ENCODE results near the gene BTRC.
"Not testable (repeated sequence)": the region's sequence is repeated elsewhere in the genome, so short reads cannot be mapped to it uniquely, and the experiment has no call there.

The BTRC gene

GRCh38 chr10:101351017-101351416 is 2.9 kb upstream of the BTRC start:
- DNase-seq, result no peak

GRCh38 chr10:101351477-101351876 is 2.5 kb upstream of the BTRC start:
- no peak for DNase-seq

- not testable (repeated sequence) for DNase-seq
Measured at GRCh38 chr10:101352857-101353256, 1.1 kb upstream of the BTRC start.

GRCh38 chr10:101354328-101355071 is 535 bp downstream of the BTRC start:
- DNase-seq, result peak; percentile 57

GRCh38 chr10:101355072-101355706 is 1.2 kb downstream of the BTRC start:
- no peak for DNase-seq

- no peak for DNase-seq
Measured at GRCh38 chr10:101356132-101356531, 2.2 kb downstream of the BTRC start.

DNA sequence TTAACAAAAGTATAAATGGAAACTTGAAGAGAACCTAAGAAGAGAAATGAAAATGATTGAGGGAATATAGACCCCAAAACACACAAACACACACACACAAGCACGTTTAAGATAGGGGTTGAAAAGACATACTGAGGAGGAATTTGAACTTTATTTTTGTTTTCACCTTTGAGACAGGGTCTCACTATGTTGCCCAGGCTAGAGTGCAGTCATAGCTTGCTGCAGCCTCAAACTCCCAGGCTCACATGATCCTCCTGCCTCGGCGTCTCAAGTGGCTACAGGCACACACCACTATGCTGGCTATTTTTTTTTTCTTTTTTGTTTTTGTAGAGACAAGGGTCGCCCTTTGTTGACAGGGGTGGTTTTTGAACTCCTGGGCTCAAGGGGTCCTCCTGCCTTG is 4.0 kb downstream of the BTRC start:
- DNase-seq, result no peak

- no peak for DNase-seq
Measured at GRCh38 chr10:101358706-101359300, 4.8 kb downstream of the BTRC start.

DNA sequence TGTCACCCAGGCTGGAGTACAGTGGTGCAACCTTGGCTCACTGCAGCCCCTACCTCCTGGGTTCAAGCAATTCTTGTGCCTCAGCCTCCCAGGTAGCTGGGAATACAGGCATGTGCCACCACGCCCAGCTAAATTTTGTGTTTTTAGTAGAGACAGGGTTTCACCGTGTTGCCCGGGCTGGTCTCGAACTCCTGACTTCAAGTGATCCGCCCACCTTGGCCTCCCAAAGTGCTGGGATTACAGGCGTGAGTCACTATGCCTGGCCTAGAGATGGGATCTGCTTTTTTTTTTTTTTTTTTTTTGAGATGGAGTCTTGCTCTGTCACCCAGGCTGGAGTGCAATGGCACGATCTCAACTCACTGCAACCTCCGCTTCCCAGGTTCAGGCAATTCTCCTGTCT is 6.1 kb downstream of the BTRC start:
- not testable (repeated sequence) for DNase-seq

DNA sequence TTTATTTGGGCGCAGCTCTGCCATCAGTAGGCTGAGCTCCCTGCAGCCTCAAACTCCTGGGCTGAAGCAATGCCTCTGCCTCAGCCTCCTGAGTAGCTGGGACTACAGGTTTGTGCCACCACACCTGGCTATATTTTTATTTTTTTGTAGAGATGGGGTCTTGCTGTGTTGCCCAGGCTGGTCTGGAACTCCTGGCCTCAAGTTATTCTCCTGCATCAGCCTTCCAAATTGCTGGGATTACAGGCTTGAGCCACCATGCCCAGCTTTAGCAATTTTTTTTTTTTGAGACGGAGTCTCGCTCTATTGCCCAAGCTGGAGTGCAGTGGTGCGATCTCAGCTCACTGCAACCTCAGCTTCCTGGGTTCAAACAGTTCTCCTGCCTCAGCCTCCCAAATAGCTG is 6.9 kb downstream of the BTRC start:
- DNase-seq, result not testable (repeated sequence)

DNA sequence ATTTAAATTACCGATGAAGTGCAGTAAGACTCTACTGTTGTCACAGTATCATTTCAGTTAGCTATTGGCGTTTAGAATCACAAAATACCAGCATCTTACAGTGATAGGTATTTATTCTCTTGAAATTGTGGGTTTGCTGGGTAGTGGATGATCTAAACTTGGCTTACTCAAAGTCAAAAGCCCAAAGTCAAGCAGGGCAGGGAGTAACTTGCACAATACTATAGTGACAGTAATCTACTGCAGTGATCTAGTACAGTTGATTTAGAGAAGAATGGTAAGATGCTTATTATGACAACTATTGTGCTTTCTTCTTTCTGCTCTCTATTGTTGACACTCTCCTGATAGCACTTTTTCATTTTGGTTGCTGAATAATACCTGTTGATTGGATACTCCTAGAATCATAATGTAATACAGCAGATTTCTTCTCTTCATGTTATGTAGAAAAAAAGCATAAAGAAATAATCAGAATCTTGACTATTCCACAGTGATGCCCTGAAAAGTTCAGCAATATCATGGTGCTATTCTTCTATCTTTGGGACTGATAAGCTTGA is 10.0 kb downstream of the BTRC start:
- DNase-seq, result no peak

DNA sequence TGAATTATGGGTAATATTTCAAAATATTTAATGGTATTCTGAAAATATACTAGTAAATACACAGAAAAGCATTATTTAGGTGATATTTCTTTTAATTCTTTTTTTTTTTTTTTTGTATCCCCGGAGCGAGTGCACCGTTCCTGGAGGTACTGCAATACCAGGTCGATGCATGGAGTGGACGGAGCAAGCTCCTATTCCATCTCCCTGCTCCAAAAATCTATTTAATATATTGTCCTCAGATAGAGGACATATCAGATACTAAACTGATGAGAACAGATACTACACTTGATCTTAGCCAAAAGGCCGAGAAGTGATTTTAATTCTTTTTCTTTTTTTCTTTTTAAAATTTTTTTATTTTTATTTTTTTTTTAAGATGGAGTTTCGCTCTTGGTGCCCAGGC is 10.8 kb downstream of the BTRC start:
- DNase-seq, result no peak

DNA sequence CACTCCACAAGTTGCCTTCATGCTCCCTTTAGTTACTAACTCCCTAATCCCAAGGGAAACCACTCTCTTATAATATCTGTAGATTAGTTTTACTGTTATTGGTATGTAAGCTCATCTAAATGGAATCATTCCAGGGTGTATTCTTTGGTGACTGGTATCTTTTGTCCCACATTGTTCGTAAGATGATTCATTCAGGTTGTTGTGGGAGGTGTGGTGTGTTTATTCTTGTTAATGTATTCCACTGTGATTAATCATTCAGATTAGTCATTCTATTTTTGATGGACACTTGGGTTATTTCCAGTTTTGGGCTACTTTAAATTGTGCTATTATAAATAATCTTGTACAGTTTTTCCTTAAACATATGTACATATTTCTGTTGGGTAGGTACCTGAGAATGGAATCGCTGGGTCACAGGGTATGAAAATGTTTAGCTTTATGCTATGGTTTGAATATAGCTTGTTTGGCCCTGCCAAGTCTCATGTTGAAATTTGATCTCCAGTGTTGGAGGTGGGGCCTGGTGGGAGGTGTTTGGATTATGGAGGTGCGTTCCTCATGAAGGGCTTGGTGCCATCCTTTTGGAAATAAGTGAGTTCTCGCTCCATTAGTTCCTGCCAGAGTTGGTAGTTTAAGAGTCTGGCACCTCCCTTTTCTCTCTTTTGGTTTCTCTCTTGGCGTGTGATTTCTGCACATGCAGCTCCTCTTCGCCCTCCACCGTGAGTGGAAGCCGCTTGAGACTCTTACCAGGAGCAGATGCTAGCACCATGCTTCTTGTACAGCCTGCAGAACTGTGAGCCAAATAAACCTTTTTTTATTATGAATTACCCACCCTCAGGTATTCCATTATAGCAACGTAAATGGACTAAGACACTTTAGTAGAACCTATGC is 13.8 kb downstream of the BTRC start:
- no peak for DNase-seq

GRCh38 chr10:101373063-101373462 is 19.1 kb downstream of the BTRC start:
- DNase-seq, result no peak

DNA sequence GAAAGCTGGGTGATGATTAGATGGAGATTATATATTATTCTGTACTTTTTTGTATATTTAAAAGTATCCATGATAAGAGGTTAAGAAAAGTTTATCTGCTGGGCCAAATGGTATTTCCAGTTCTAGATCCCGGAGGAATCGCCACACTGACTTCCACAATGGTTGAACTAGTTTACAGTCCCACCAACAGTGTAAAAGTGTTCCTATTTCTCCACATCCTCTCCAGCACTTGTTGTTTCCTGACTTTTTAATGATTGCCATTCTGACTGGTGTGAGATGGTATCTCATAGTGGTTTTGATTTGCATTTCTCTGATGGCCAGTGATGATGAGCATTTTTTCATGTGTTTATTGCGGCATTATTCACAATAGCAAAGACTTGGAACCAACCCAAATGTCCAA is 20.0 kb downstream of the BTRC start:
- DNase-seq, result not testable (repeated sequence)

GRCh38 chr10:101375076-101375475 is 21.1 kb downstream of the BTRC start:
- DNase-seq, result no peak

DNA sequence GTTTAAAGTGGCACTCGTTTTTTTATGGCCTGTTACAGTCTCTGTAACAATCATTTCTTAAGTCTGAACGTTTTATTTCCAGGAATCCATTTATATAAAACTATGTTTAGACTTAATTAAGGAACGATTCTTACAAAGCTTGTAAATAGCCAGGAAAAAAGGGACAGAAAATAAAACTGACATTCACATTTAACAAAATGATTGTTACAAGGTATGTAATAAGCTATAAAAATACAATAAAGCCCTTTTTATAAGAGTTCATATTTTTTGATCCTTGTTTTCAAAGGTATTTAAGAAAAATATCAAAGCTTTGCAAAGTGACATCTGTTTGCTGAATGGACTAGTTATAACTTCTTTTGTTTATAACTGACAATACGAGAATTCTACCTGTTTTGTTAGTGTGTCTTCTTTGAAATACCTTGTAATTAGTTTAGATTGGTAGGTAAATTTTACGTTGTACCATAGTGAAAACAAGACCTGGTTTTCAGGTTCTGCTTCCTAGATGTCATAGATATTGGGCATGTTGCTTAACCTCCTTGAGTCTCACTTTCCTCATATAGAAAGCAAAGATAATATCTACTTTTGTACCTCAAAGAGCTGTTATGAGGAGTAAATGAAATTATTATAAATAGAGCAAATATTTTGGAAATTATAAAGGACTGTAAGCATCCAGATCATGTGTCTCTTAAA is 25.8 kb downstream of the BTRC start:
- DNase-seq, result no peak

- no peak for DNase-seq
Measured at GRCh38 chr10:101380353-101381017, 26.5 kb downstream of the BTRC start.

DNA sequence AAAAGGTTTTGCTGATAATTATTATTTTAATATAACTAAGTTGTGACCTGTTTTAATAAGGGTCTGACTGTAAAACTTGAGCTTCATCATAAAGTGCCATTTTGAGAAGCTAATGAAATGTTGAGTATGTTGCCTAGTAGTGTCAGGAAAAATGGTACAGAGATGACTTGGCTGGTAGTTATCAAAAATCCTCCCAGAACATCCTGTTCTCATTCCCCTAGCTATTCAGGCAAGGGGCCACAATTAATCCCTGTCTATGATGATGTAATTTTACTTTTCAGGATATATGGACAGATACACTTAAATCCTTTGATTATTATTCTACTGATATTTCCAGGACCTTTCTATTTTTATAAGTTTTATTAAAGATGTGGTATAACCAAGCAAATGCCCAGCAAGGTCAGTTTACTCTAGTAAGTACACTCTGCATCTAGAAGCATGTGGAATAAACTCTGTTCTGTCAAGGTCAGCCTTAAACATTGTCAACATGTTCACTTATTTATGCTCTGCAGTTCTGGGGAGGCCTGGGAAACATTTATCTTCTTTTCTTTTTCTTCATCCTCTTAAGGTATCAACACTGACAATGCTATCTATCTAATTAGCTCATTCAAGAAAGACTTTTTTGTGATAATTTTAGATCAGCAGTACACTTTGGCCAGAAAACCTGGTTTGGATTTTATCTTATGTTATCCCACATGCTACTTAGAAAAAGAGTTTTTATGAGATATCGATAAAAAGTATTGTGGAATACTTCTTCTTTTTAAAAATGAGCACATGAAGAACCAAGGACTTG is 32.1 kb downstream of the BTRC start:
- DNase-seq, result no peak

DNA sequence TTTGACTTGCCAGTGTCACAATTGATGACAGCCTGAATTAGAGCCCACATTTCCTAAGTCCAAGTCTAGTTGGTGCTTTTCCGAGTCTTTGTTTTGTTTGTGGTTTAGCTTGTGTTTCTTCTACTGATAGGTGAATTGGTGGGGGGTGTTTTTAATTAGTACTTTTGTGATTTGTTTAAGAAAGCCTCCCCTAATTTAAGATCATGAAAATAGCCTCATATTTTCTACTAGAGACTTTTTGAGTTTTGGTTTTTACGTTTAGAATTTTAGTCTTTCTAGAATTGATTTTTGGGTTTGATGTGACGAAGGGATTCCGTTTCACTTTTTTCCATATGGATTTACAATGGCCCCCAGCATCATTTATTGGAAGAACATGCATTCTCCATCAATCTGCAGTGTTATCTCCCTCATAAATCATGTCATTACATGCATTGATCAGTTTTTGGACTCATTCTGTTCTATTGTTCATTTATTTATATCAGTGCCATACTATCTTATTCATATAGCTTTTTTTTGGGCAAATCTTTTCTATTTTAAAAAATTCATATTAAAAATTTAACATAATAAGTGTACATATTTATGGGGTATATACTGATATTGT is 32.8 kb downstream of the BTRC start:
- DNase-seq, result no peak

Measured in stimulated activated CD8-positive, alpha-beta memory T cell treated with anti-CD3 and anti-CD28 coated beads, Interleukin-4, amount 100 ng/mL, for 48 hours (primary cell).